Prostate gland (tissue), 2 donors: Measurements from ENCODE around the gene MANBA.

ENCODE experiments used
- POLR2A ChIP-seq: fragments of 450-650 bp; IDR thresholded peaks from one replicate; pipeline ENCODE4 v1.6.1; 2016; ENCODE audit warnings: antibody characterized with exemption, mild to moderate bottlenecking
- TF ChIP-seq, protein P1 (sequence below), 4 experiments: fragments of 200-600 bp in 2 of 4; fragments of 450-650 bp in 2 of 4; sonication (generic) in 2 of 4; IDR thresholded peaks; 1 replicate in 3 of 4; 2 replicates in 1 of 4; pipeline ENCODE4 v1.5.1; 2016 to 2019; ENCODE audit warnings: antibody characterized with exemption in 4 of 4, mild to moderate bottlenecking in 2 of 4, moderate library complexity in 2 of 4

DNA sequence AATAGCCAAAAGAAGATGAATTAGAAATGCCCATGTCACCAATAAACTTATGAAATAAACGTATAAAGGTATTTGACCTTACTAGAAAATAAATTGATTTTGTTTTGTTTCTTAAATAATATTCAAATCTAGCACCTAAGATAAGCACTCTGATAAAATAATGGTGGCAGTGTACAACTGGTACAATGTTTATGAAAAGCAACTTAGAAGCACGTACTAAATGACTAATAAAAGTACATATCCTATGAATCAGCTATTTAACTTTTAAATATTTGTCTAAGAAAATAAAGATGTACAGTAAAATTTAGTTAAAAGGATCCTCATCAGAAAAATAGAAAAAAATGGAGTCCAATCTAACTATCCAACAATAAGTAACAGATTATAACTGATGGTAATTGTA is 6.7 kb downstream of the MANBA start:
- TF ChIP-seq, protein P1, sequence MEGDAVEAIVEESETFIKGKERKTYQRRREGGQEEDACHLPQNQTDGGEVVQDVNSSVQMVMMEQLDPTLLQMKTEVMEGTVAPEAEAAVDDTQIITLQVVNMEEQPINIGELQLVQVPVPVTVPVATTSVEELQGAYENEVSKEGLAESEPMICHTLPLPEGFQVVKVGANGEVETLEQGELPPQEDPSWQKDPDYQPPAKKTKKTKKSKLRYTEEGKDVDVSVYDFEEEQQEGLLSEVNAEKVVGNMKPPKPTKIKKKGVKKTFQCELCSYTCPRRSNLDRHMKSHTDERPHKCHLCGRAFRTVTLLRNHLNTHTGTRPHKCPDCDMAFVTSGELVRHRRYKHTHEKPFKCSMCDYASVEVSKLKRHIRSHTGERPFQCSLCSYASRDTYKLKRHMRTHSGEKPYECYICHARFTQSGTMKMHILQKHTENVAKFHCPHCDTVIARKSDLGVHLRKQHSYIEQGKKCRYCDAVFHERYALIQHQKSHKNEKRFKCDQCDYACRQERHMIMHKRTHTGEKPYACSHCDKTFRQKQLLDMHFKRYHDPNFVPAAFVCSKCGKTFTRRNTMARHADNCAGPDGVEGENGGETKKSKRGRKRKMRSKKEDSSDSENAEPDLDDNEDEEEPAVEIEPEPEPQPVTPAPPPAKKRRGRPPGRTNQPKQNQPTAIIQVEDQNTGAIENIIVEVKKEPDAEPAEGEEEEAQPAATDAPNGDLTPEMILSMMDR (IDR thresholded peaks at IDR 0.05): no peak
- TF ChIP-seq POLR2A: no peak
